Pons (tissue), 1 donor: Measurements from ENCODE around the gene GUCY2F.

Source experiments
- DNase-seq: peaks from one replicate; pipeline ENCODE4 v3.0.0-alpha.2; 2016; ENCODE audit warnings: low spot score

The GUCY2F gene

GRCh38 chrX:109336141-109336540, 145.7 kb downstream of the GUCY2F start:
- no peak for DNase-seq

- DNase-seq: no peak
These were observed 154.6 kb downstream of the GUCY2F start for GRCh38 chrX:109327251-109327650.
